SHP77 treated with DMSO at 0.1 percent for 48 hours (cell line): ENCODE results near the gene PRPF6.

Experiments
- DNase-seq: peaks from one replicate; lab custom pipeline; 2025; lab: John Stamatoyannopoulos, UW

Gene PRPF6

GRCh38 chr20:63945031-63945658, 35.8 kb upstream of the PRPF6 start:
- no peak for DNase-seq

GRCh38 chr20:63945921-63946920, 34.7 kb upstream of the PRPF6 start:
- no peak for DNase-seq

GRCh38 chr20:63946986-63947637, 33.8 kb upstream of the PRPF6 start:
- no peak for DNase-seq

- no peak for DNase-seq
These were observed 33.1 kb upstream of the PRPF6 start for GRCh38 chr20:63947638-63948456.

- DNase-seq, result no peak
These were observed 30.1 kb upstream of the PRPF6 start for GRCh38 chr20:63950701-63951397.

GRCh38 chr20:63951398-63952209, 29.3 kb upstream of the PRPF6 start:
- no peak for DNase-seq

GRCh38 chr20:63952210-63952535, 28.8 kb upstream of the PRPF6 start:
- DNase-seq, result no peak

GRCh38 chr20:63952769-63953168, 28.2 kb upstream of the PRPF6 start:
- no peak for DNase-seq

GRCh38 chr20:63953764-63954429, 27.0 kb upstream of the PRPF6 start:
- no peak for DNase-seq

GRCh38 chr20:63955281-63955826, 25.6 kb upstream of the PRPF6 start:
- DNase-seq, result no peak

- DNase-seq, result peak; percentile 82
These were observed 24.9 kb upstream of the PRPF6 start, which contains the start of gene UCKL1 for GRCh38 chr20:63955827-63956663. Gene UCKL1 (minus strand): TSS chr20:63956416. CDS start chr20:63956372, 44 bp downstream.

- no peak for DNase-seq
These were observed 24.3 kb upstream of the PRPF6 start for GRCh38 chr20:63956664-63957003.

- peak; percentile 82 for DNase-seq
These were observed 23.8 kb upstream of the PRPF6 start for GRCh38 chr20:63957004-63957689.

GRCh38 chr20:63957690-63958441, 23.1 kb upstream of the PRPF6 start:
- DNase-seq, result peak; percentile 79

GRCh38 chr20:63958471-63958870, 22.5 kb upstream of the PRPF6 start:
- DNase-seq, result no peak

GRCh38 chr20:63958964-63959698, 21.8 kb upstream of the PRPF6 start:
- DNase-seq, result no peak

- no peak for DNase-seq
These were observed 21.2 kb upstream of the PRPF6 start for GRCh38 chr20:63959699-63960075.
